Left renal pelvis (tissue), 4 donors: ENCODE results near the gene HSPA9. TPM values are rescaled to one million over a fixed set of nuclear protein-coding genes. Genes with fewer than 3 reads are reported as not detected.

ENCODE experiments used
- DNase-seq, 4 donors: peaks; one replicate each; pipeline ENCODE4 v3.0.0-alpha.2; 2013; ENCODE audit warnings: low read depth in 4 of 4, low spot score in 3 of 4
- polyA plus RNA-seq, 4 donors: library from polyadenylated mRNA; unstranded; fragments of 120-200 nt; gene quantifications; one replicate each; pipeline ENCODE4 v1.2.1, GENCODE V29; 2013; ENCODE audit not compliant: insufficient read length in 4 of 4

HSPA9 gene
- polyA plus RNA-seq, 4 donors, result 172 to 362 (median 318) TPM

DNA sequence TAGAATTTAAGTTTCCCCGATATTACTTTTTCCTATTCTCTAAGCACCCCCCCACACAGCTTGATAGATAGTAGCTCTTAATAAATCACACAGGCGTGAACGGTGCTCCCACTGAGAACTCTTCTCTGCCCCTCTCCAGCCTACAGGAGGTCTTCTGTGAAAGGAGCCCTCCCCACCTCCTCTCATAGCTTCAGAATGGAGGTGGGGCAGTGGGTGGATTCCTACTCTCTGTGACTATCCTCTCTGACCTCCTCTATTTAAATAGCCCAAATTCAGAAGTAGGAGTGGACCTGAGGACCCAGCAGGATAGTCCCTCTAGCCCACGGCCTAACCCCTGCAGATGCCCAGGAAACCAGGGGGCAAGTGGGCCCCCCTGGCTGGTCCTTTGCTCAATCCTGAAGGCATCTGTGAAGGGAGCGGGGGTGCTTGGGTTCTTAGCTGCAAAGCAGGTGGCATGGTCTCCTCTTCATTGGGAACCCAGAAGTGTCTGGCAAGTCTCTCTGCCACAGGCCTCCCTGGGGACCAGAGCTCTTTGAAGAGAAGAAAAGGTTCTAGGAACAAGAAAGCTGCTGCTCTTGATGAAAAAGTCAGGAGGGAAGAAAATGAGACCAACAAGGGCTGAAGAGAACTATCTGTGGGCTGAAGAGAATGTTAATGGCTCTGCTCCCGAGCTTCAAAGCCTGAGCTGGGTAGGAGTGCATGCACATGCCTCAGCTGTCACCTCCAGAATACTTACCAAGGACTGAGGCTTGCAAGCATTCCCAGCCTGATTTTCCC is 21.1 kb upstream of the HSPA9 start:
- DNase-seq, result no peak

DNA sequence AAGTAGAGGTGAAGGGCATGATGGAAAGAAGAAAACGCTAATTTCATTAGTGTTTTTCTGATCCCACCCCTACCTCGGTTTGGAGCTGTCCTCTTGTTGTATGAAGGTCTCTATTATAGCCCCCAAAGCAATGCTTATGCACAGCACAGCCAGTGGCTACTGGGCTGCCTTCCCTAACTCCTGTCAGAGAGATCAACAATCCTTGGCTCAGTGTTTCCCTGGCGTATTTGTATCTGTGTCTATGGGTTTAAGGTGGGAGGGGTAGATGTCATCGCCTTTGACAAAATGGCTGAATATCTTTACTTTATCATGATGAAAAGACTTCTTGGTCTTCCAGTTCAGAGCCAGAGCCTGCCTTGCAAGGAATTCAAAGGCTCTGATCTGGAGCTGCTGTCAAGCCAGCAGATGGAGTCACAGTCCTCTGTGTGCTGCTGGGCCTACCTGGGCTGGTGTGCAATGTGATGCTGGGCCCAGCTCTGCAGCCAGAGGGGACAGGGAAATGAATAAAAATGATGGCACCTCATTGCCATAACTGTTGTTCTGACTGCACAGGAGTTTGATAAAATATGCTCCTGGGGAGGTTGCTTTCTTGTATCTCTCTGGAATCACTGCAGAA is 20.1 kb upstream of the HSPA9 start:
- DNase-seq, result no peak

DNA sequence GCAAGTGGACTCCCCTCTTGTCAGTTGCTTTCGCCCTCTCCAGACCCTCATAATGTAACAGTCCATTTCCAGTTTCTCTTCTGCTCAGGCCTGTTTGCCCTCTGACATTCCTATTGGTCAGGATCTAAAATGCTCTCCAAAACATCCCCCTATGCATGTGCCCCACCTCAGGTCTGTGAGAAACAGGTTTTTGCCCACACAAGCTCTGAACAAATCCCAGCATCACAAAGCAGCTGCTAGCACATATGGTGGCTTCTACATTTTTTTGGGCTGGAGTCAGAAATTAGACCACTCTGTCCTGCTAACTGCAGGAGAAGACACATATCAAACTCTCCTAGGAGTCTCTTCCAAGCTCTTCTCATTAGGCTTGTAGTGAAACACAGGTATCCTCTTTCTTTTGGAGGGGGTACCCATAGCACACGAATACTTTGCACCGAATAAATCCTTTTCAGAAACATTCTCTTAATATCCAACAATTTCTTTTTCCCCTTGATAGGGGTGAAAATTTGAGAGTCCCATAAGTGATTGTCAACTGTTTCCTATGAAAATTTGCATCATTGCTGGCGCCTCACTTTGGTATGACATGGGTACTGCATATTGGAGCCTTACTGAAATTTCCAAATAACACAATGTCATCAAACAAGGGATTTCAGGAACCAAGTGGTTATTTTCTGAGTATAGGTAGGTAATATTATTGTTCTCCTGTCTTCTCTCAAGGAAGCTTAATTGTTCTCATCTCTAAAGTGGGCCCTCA is 19.3 kb upstream of the HSPA9 start:
- no peak for DNase-seq

DNA sequence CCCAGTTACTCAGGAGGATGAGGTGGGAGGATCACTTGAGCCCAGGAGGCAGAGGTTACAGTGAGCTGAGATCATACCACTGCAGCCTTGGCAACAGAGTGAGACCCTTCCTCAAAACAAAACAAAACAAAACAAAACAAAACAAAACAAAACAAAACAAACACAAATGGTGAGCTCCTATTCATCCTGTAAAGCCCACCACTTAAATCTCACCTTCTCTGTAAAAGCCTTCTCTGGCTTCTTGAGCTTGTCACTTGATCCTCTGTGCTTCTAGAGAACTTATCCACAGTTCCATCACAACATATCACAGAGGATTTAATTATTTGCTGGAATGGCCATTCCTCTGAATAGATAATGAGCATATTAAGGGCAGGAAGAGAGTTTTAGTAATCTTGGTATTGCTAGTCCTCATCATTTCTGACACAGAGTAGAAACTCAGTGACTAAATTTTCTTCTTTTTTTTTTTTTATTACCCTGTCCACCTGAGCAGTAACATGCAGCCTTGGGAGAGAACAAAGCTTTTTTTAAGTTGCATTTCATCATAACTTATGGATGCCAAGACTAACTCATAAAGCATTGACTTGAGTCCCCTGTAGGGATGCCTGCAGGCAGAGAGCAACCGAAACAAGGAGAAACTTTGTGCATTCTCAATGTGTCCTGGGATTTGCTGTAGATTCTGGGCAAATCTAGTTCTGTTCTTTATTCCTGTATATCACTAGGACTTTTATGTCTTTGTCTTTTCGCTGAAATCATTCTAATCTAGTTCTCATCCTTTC is 13.0 kb upstream of the HSPA9 start:
- no peak for DNase-seq

DNA sequence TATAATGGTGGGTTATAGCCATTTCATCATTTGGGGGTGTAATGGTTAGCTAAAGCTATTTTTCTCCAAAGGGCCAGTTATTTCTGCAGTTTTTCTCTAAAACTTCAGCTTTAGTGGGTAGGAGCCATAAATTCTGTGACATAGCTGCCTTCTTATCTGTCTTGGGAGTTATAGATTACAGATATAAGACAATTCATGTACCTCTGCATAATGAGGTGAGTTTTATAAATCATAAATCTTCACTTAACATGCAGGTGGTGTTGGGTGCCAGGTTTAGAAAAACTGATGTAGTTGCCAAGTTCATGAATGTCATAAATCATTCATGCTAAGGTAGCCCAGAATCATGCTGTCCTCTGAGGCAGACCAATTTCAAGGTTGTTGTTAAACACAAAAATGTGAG is 10.0 kb upstream of the HSPA9 start:
- DNase-seq, result no peak

DNA sequence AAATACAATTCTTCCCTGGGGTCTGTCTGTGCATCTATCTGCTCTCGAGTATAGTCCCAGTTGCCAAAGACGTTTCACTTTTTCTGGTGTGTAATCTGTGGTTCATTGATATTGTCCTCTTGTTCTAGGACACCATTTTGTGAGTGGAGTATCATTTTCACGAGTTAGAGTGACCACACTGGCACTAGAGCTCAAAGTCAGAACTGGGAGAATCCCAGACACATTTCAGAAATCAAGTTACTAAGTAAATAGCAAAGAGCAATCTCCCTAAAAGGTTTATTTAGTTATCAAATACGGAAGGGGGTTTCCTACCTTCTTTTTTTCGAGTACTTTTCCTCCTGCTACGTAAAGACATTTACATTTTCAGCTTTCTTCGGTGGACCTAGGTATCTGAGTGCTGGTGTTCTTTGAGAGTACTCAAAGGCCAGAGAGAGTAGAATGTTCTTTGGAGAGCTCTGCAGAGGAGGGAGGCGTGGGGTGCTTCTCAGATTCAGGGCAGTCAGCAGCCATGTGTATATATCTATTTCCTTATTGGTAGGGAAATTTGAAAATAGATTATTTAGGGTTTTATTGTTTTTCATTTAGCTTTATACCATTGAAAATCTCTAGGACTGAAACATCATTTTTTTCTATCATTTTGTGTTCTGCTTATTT is 8.9 kb upstream of the HSPA9 start:
- DNase-seq, result no peak

DNA sequence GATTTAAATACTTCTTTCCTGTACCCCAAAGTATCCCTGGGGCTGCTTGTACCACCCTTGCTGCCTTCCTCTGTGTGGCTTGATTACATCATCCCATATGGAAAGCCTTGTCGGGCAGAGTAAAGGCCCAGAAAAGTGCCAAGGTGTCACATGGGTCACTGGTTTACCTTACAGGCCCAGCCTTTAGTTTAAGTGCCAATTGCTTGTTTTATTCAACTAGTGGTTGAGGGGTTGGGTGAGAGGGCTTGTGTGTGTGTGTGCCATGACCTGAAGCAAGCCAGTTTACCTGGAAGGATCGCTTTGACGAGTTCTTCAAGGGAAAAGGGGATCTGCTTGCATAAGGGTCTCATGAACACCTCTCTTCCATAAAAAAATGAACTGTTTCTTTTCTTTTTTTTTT is 7.8 kb upstream of the HSPA9 start:
- DNase-seq, result no peak

DNA sequence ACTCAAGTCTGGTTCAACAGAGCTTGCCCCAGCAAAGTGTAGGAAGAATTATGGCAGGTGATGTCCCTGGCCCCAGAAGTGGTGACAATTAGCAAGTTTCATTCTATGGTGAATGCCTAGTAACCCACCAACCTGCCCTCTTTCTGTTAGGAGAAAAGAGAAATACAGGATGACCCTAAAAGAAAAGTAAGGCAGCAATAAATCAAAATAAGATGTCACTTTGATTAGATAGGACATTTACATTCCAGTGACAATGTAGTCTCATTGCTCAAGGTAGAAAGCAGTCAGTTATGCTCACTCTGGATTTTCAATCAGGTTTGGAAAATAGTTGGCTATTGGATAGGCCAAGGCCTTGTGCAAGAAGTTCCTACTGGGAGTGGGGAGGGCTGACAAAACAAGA is 5.6 kb upstream of the HSPA9 start:
- no peak for DNase-seq

DNA sequence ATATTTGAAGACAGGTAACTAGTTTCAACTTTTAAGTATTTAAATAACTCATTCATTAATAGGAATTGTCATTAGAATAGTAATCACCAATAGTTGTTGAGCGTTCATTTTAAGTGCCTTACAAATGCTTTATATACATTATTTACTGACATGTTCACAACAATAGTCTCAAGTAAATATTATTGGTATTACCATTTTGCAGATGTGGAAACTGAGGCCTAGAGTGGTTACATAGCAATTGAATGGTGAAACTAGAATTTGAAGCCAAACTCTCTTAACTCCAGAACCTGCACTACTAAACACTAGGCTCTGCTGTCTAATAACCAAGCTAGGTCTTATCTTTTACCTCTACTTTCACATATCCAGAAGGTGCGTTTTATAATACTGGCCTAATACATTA is 4.8 kb upstream of the HSPA9 start:
- DNase-seq, result no peak

DNA sequence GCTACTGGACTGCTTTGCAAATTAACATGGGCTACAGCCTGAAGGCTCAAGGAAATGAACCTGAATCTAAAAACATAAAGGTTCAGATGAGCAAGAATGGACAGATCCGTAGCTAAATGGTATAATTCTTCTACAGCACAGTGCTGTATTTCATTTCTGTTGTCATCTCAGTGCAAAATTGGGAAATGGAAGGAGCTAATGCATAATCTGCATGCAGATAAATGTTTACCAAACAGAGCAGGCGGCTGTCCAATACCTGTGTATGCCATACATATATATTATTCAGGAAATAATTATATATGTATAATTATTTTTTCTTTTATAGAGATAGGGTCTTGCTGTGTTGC is 4.3 kb upstream of the HSPA9 start:
- DNase-seq, result no peak

DNA sequence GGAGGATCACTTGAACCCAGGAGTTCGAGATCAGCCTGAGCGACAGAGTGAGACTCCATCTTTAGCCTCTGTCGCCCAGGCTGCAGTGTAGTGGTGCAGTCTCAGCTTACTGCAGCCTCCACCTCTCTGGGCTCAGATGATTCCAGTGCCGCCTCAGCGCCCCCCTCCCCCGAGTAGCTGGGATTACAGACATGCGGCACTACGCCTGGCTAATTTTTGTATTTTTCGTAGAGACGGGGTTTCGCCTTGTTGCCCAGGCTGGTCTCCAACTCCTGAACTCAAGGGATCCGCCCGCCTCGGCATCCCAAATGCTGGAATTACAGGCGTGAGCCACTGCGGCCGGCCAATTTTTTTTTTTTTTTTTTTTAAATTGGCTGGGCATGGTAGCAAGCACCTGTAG is 2.3 kb upstream of the HSPA9 start:
- no peak for DNase-seq

DNA sequence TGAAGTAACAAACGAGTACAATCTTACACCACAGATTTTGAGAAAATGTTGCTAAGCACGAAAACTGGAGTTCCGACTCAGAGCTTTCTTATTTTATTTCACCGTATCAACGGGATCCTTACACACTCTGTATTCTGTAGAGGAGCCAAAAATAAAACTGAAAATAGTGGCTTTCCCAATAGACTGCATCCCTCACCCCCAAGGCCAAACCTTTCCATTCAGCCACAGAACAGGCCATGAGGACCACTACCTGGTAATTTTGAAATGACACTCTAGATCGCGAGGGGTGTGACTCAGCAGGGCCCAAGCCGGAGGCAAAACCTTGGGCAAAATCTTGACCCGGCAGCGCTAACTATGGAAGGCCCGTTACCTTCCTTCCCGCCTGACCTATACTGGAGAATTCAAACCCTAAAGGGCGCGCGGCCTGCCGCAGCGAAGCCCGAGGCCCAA is 432 bp downstream of the HSPA9 start:
- no peak for DNase-seq

DNA sequence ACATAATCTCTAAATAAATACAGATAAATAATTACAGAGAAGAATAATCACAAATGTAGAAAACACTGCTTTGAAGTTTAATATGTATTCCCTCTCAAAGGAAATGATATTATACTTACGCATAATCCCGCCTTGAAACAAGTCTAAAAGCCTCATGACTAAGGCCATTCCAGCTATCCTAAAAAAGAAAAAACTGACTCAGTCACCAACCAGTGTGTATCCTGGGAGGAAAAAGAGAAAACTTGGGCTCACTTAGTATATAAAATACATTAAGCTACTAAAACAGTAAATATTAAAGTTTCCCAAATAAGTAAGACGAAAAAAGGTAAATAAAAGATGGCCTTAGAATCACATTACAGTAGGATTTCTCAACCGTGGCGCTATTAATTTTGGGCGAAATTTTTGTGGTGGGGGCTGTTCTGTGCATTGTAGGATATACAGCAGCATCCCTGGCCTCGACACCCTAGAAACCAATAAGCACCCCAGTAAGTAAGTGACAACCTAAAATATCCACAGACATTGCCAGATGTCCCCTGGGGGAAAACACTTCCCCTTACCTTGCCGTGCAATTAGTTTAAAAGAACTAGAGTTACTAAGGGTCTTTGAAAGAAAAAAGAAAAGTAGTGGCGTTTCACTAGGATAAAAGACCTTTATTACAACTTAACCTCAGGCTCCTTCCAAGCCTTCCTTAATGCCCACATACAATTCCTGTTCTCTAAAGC is 1.1 kb downstream of the HSPA9 start:
- no peak for DNase-seq

DNA sequence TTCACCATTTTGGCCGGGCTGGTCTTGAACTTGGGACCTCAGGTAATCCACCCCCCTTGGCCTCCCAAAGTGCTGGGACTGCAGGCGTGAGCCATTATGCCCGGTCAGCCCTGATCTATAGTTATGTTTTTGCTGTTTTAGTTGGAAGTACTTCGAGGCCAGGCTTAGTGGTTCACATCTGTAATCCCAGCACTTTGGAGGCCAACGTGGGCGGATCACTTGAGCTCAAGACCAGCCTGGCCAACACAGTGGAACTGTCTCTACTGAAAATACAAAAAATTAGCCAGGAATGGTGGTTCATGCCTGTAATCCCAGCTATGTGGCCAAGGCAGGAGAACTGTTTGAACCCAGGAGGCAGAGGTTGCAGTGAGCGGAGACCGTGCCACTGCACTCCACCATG is 2.0 kb downstream of the HSPA9 start:
- DNase-seq, result no peak

DNA sequence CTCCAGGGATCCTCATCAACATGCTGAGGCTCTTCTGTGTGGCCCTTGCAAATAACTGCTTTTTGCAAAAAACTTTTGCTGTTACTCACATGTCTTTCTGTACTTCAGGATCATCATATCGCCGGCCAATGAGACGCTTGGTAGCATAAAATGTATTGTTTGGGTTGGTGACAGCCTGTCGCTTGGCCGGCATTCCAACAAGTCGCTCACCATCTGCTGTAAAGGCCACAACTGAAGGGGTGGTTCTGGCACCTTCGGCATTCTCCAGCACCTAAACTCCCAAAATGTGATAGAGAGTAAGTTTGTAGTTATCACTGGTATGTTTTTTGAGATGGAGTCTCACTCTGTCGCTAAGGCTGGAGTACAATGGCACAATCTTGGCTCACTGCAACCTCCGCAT is 4.3 kb downstream of the HSPA9 start:
- no peak for DNase-seq

DNA sequence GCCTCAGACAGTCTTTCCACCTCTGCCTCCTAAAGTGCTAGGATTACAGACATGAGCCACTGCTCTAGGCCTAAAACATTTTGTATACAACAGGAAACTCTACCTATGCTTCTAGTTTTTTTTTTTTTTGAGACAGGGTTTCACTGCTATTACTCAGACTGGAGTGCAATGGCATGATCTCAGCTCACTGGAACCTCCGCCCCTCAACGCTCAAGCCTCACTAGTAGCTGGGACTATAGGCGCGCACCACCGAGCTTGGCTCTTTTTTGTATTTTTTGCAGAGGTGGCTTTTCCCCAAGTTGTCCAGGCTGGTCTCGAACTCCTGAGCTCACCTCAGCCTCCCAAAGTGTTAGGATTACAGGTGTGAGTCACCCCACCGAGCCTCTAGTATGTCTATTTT is 5.4 kb downstream of the HSPA9 start:
- no peak for DNase-seq

DNA sequence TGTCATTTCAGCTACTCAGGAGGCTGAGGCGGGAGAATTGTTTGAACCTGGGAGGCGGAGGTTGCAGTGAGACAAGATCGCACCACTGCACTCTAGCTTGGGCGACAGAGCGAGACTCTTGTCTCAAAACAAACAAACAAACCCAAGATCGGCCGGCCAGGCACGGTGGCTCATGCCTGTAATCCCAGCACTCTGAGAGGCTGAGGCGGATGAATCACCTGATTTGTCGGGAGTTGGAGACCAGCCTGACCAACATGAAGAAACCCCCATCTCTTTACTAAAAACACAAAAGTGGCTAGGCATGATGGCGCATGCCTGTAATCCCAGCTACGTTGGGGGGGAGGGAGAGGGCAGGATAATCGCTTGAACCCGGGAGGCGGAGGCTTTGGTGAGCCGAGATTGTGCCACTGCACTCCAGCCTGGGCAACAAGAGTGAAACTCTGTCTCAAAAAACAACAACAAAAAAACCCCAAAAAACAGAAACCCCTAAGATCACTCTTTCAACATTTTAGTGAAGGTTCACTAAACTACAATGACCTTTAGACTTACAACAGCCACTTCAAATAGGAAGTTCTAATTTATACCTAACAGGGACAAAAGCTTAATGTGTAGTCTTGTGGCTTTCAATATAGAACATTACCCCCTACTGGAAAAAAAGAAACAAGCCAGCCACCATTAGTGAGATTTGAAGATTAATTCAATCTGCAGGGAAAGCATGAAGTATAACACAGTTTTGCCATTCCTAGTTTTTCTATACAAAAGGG is 7.0 kb downstream of the HSPA9 start:
- DNase-seq, result no peak

DNA sequence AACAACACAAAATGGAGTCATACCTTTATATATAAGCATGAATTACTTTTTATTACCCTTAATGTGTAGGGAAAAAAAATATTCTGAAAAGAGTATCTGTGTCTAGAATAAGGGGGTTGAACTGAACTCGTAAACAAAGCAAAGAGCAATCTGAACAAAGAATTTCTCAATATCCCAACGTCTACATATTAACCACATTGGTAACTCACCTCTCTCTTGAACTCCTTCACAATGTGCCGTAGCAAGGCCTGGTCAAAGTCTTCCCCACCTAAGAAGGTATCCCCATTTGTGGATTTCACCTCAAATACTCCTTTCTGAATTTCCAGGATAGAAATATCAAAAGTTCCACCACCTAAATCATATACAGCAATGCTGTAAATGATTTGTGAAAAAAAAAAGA is 8.4 kb downstream of the HSPA9 start:
- no peak for DNase-seq

DNA sequence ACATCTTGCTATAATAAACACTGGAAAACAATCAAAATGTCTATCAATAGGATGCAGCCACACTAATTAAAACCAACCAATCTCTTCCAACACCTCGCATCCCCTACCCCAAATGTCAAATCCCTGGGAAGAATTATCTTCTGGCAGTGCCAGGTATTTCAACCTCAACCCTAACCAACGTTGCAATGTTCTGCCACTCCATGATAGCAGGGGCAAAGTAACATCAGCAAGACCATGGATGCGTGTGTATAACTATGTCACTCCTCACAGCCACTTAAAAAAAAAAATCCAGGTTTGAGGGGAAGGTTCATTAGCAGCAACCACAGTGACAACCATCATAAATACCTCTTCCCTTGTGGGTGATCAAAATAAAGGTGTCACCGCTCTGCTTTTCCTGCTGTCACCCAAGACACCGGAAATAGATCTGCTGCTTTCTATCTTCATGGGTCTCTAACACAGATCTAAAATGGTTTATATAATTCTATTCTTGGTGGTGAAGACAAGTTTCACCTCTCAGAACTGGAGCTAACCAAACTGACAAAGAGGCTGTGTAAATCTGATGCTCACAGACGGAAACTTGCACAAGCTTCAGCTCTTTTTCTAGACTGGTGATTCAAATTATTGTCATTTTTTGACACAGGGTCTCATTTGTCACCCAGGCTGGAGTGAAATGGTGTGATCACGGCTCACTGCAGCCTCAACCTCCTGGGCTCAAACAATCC is 9.9 kb downstream of the HSPA9 start:
- no peak for DNase-seq
